T-cell (primary cell): ENCODE results near the gene CABLES2. TPM values are rescaled to one million over a fixed set of nuclear protein-coding genes. Genes with fewer than 3 reads are reported as not detected.

ENCODE experiments used
- ATAC-seq, 4 experiments: fragments of 200-7000 bp in 3 of 4; fragments of 150-1000 bp in 1 of 4; cut with Tn5 transposase; replicated peaks in 1 of 4; 1 replicate in 3 of 4; 2 replicates in 1 of 4; pipeline ENCODE4 v1.10.0; 2021; ENCODE audit warnings: moderate library complexity in 3 of 4, mild to moderate bottlenecking in 2 of 4, moderate number of reproducible peaks in 1 of 4
- CTCF ChIA-PET, 2 donors: fragments of 300-600 bp; sonication (Branson Sonifier 250); formaldehyde crosslinking; loops; one replicate each; lab custom pipeline; 2022; ENCODE audit warnings: antibody characterized with exemption in 2 of 2; lab: Charles Lee
- POLR2A ChIA-PET, 2 donors: fragments of 300-600 bp; sonication (Branson Sonifier 250); formaldehyde crosslinking; loops; one replicate each; lab custom pipeline; 2022; ENCODE audit warnings: antibody characterized with exemption in 2 of 2; lab: Charles Lee
- DNase-seq, 35 experiments: peaks; one replicate each; pipeline versions ENCODE4 v3.0.0 to v3.0.0-alpha.2; 2013 to 2023
- H3K27ac ChIP-seq: one replicate; pipeline ENCODE4 v1.5.1; 2013; ENCODE audit warnings: low read length
- H3K27me3 ChIP-seq, 2 experiments: replicated peaks in 1 of 2; 1 replicate in 1 of 2; 2 replicates in 1 of 2; pipeline versions ENCODE4 v1.6.1 to v1.7.0; 2013; ENCODE audit warnings: low read length in 1 of 2, mixed read lengths in 1 of 2; ENCODE audit not compliant: control insufficient read depth in 2 of 2, insufficient read depth in 2 of 2; ENCODE audit errors: extremely low read depth in 1 of 2
- H3K36me3 ChIP-seq, 2 donors: 1 replicate in 1 of 2; 2 replicates in 1 of 2; pipeline versions ENCODE4 v1.6.1 to v1.7.0; 2013; ENCODE audit warnings: low read length in 1 of 2; ENCODE audit not compliant: control insufficient read depth in 2 of 2, insufficient read depth in 1 of 2; ENCODE audit errors: extremely low read depth in 1 of 2
- H3K4me1 ChIP-seq, 2 experiments: 1 replicate in 1 of 2; 2 replicates in 1 of 2; pipeline versions ENCODE4 v1.6.1 to v1.7.0; 2013; ENCODE audit warnings: low read length in 2 of 2, mixed read lengths in 1 of 2; ENCODE audit not compliant: insufficient read depth in 2 of 2, control insufficient read depth in 1 of 2; ENCODE audit errors: extremely low read depth in 1 of 2
- H3K4me3 ChIP-seq, 2 donors: 1 replicate in 1 of 2; 2 replicates in 1 of 2; pipeline versions ENCODE4 v1.5.1 to v1.7.0; 2013; ENCODE audit warnings: mild to moderate bottlenecking in 2 of 2, low read length in 1 of 2, moderate library complexity in 1 of 2; ENCODE audit not compliant: control insufficient read depth in 1 of 2; ENCODE audit errors: extremely low read depth in 1 of 2
- H3K9me3 ChIP-seq: 2 replicates; pipeline ENCODE4 v1.7.0; 2013
- H3K27ac Mint-ChIP-seq, 2 donors: one replicate each; pipeline ENCODE4 v1.8.0; 2020 to 2021; ENCODE audit warnings: mild to moderate bottlenecking in 2 of 2, mixed read lengths in 2 of 2
- H3K27me3 Mint-ChIP-seq, 2 donors: one replicate each; pipeline ENCODE4 v1.8.0; 2021 to 2022; ENCODE audit warnings: mixed read lengths in 2 of 2
- H3K36me3 Mint-ChIP-seq: one replicate; pipeline ENCODE4 v1.8.0; 2021; ENCODE audit warnings: mixed read lengths
- H3K4me1 Mint-ChIP-seq, 3 donors: one replicate each; pipeline ENCODE4 v1.8.0; 2020 to 2022; ENCODE audit warnings: mixed read lengths in 3 of 3, mild to moderate bottlenecking in 1 of 3
- H3K4me3 Mint-ChIP-seq, 3 donors: one replicate each; pipeline ENCODE4 v1.8.0; 2020 to 2022; ENCODE audit warnings: mild to moderate bottlenecking in 3 of 3, mixed read lengths in 3 of 3, moderate library complexity in 3 of 3
- H3K9me3 Mint-ChIP-seq, 3 donors: one replicate each; pipeline ENCODE4 v1.8.0; 2020 to 2022; ENCODE audit warnings: mixed read lengths in 3 of 3
- WGBS: methylation state at CpG from one replicate; pipeline ENCODE4 v1.1.5; 2013; ENCODE audit warnings: missing lambda C conversion rate; ENCODE audit not compliant: insufficient coverage; 5-methylcytosine and 5-hydroxymethylcytosine counted together
- total RNA-seq, 35 experiments: library from RNA in 6 of 35; stranded (reverse) in 6 of 35; fragments of 120-200 nt in 1 of 35; gene quantifications; one replicate each; pipeline versions ENCODE4 v1.2.1 to v1.2.4 and lab custom pipeline; 2013 to 2026

Gene CABLES2
- total RNA-seq, 5 donors from 2014 or later (not counting 1 experiment from before 2014, with no cell fraction given), result 4.3 to 6.8 (median 5.6) TPM

DNA sequence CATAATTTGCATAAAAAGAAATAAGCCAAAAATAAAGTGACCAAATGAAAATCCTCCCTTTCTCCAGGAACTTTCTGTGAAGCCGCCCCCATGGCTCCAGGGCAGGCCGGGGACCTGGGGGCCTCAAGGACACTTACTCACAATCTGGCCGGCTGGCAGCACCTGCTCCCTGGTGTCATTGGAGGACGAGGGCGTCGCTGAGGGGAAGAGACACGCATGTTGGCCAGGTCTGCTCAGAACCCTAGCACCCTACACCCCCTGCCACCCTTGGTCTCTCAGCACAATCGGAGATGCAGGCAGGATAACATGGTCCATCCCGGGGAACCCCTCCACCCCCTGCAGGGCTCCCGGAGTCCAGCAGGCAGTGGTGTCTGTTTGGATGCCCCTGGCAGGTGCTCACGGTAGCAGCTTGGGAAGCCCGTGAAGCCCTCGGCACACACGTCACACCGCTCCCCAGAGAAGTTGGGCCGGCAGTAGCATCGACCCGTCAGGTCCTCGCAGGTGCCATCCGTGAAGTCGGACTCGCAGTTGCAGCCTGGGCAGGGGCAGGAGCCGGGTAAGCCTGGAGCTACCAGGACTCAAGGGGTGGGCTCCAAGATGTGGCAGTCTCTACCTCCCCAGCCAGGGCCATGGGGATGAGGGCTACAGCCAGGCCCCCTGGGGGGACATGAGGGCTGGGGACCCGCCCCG is 61.3 kb downstream of the CABLES2 start:
- Histone ChIP-seq H3K36me3 (no peaks in the 10 kb centered on the region), H3K4me3 (no peak overlapping the region), H3K27me3 (peaks cover 0 to 6% of the 10 kb centered on the region in 2 experiments), H3K9me3 (no peaks in the 10 kb centered on the region), H3K4me1 (no peaks in the 10 kb centered on the region), H3K27ac (no peak overlapping the region)
- Mint-ChIP-seq H3K36me3 (no peaks in the 10 kb centered on the region), H3K4me3 (no peak overlapping the region), H3K27me3 (peaks cover 0 to 1% of the 10 kb centered on the region in 2 donors), H3K4me1 (no peaks in the 10 kb centered on the region), H3K27ac (no peak overlapping the region), H3K9me3 (peaks cover 4 to 8% (median 5%) of the 10 kb centered on the region in 3 donors)
- DNase-seq (no peak), ATAC-seq (no peak)
- CTCF ChIA-PET, result no interaction called here
- WGBS, result 93% methylated on average over 16 of the region's 25 CpGs
- POLR2A ChIA-PET, result no interaction called here

DNA sequence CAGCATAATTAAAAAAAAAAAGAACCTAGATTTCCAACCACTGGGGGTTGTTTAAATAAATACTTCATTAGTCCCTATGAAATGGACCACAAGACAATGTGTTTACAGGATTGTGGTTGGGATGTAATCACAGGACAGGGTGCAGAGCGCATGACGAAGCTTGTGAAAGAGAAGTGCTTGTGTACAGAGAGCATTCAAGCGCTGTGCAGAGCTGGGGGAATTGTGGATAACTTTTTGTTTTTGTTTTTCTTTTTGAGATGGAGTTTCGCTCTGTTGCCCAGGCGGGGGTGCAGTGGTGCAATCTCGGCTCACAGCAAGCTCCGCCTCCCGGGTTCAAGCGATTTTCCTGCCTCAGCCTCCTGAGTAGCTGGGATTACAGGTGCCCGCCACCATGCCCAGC is 62.3 kb downstream of the CABLES2 start:
- Mint-ChIP-seq H3K4me3 (no peak overlapping the region), H3K27me3 (peaks cover 3 to 4% of the 10 kb centered on the region in 2 donors), H3K4me1 (peaks cover 0 to under 1% (median 0%) of the 10 kb centered on the region in 3 donors), H3K27ac (no peak overlapping the region), H3K9me3 (peaks cover 4 to 8% (median 5%) of the 10 kb centered on the region in 3 donors), H3K36me3 (no peaks in the 10 kb centered on the region)
- 92% methylated on average over 10 of the region's 10 CpGs for WGBS
- ChIA-PET POLR2A (no interaction called here), CTCF (no interaction called here)
- Histone ChIP-seq H3K4me1 (no peaks in the 10 kb centered on the region), H3K9me3 (no peaks in the 10 kb centered on the region), H3K27ac (no peak overlapping the region), H3K27me3 (peaks cover 0 to 6% of the 10 kb centered on the region in 2 experiments), H3K4me3 (no peak overlapping the region), H3K36me3 (no peaks in the 10 kb centered on the region)
- no peak for ATAC-seq
- DNase-seq, result no peak

DNA sequence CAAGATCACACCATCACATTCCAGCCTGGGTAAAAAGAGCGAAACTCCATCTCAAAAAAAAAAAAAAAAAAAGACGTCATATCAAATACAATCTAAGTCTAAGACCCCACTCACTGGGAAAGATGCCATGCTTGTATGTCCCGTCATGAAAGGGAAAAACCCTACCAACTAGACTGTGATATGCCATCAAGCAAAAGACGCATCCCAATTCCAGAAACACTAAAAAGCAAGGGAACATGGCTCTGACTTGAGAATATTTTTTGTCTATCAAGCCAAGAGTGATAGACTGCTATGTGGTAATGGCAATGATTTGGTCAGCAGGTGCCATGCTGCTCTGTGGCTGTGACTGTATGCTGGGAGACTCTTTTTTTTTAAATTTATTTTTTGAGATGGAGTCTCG is 63.0 kb downstream of the CABLES2 start:
- H3K4me1 ChIP-seq, result no peaks in the 10 kb centered on the region
- DNase-seq, result no peak
- peaks cover 4 to 5% (median 4%) of the 10 kb centered on the region in 3 donors for H3K9me3 Mint-ChIP-seq
- H3K9me3 ChIP-seq, result no peaks in the 10 kb centered on the region
- no peak overlapping the region for H3K27ac ChIP-seq
- H3K4me3 ChIP-seq, result no peak overlapping the region
- 100% methylated on average over 1 of the region's 5 CpGs for WGBS
- no peaks in the 10 kb centered on the region for H3K36me3 Mint-ChIP-seq
- ATAC-seq, result no peak
- ChIA-PET POLR2A (no interaction called here), CTCF (no interaction called here)
- peaks cover 0 to 6% of the 10 kb centered on the region in 2 experiments for H3K27me3 ChIP-seq
- H3K4me1 Mint-ChIP-seq, result peaks cover 0 to 5% (median 0%) of the 10 kb centered on the region in 3 donors
- H3K36me3 ChIP-seq, result no peaks in the 10 kb centered on the region
- no peak overlapping the region for H3K27ac Mint-ChIP-seq
- H3K27me3 Mint-ChIP-seq, result peaks cover 4 to 9% of the 10 kb centered on the region in 2 donors
- no peak overlapping the region for H3K4me3 Mint-ChIP-seq

DNA sequence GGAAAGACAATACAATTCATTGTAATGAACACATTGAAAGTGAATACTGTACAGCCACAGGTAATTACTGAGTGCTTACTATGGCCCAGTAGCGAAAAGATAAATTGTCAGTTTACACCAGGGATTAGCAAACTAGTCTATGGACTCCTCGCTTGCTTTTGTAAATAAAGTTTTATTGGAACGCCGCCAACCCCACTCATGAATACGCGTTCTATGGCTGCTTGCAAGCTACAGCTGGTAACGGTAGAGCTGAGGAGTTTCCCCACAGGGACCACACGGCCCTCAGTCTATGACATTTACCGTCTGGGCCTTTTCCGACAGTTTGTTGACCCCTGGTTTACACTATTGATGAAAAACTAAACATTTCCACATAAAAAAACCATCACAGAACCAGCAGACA is 64.2 kb downstream of the CABLES2 start:
- no peak for DNase-seq
- peaks cover 0 to 11% of the 10 kb centered on the region in 2 experiments for H3K27me3 ChIP-seq
- H3K4me1 ChIP-seq, result no peaks in the 10 kb centered on the region
- H3K36me3 ChIP-seq, result no peaks in the 10 kb centered on the region
- 62% methylated on average over 2 of the region's 10 CpGs for WGBS
- Mint-ChIP-seq H3K4me1 (peaks cover 0 to 6% (median 0%) of the 10 kb centered on the region in 3 donors), H3K4me3 (no peak overlapping the region), H3K27me3 (peaks cover 4 to 9% of the 10 kb centered on the region in 2 donors), H3K9me3 (peaks cover 0 to under 1% (median 0%) of the 10 kb centered on the region in 3 donors), H3K36me3 (no peaks in the 10 kb centered on the region), H3K27ac (no peak overlapping the region)
- ChIA-PET CTCF (no interaction called here), POLR2A (no interaction called here)
- no peak for ATAC-seq
- H3K27ac ChIP-seq, result no peak overlapping the region
- no peak overlapping the region for H3K4me3 ChIP-seq
- no peaks in the 10 kb centered on the region for H3K9me3 ChIP-seq

DNA sequence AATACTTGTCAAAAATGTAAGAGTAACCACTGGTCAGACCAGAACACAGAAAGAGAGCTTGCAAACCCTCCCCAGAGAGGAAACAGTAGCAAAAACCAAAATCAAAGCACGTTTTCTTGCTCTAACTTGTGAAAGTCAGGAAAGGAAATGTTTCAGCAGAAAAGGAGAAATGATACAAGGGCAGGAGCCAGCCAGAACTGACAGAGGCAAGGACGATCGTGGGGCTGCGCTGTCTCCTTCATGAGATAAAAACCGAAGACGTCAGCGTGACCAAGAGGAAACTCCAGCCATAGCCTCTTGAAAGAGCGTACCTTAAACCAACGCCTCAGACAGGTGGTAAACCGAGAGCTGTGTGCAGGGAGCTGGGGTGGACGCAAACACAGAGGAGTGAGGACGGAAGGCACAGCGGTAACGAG is 67.4 kb downstream of the CABLES2 start:
- POLR2A ChIA-PET, result no interaction called here
- no peaks in the 10 kb centered on the region for H3K36me3 ChIP-seq
- WGBS, result 49% methylated on average over 12 of the region's 14 CpGs
- H3K27me3 Mint-ChIP-seq, result peaks cover 9 to 14% of the 10 kb centered on the region in 2 donors
- H3K4me3 Mint-ChIP-seq, result peak overlapping the region in 1 of 3 donors; percentile 18
- H3K9me3 ChIP-seq, result no peaks in the 10 kb centered on the region
- no peak overlapping the region for H3K27ac Mint-ChIP-seq
- no peaks in the 10 kb centered on the region for H3K36me3 Mint-ChIP-seq
- H3K27me3 ChIP-seq, result peaks cover 0 to 37% of the 10 kb centered on the region in 2 experiments
- ATAC-seq (no peak), DNase-seq (peak in 1 of 35 experiments; percentile 15)
- no peaks in the 10 kb centered on the region for H3K4me1 ChIP-seq
- H3K9me3 Mint-ChIP-seq, result no peaks in the 10 kb centered on the region
- peaks cover 0 to 15% (median 0%) of the 10 kb centered on the region in 3 donors for H3K4me1 Mint-ChIP-seq
- H3K4me3 ChIP-seq, result no peak overlapping the region
- H3K27ac ChIP-seq, result no peak overlapping the region
- CTCF ChIA-PET, result no interaction called here

Other genes with a start within 250 kb of the CABLES2 start
- gene MTG2, start 224.3 kb downstream of the CABLES2 start, total RNA-seq, result 10 to 100 TPM; 21.1 to 51.9 (median 44.1) TPM
- gene HRH3, start 187.0 kb downstream of the CABLES2 start, total RNA-seq, result not detected
- 10 to 100 TPM; 57.0 to 70.1 (median 63.0) TPM for gene OSBPL2, start 168.8 kb downstream of the CABLES2 start, total RNA-seq
- gene ADRM1, start 104.3 kb downstream of the CABLES2 start, total RNA-seq, result 10 to 100 TPM; 44.7 to 80.3 (median 72.9) TPM
- 1 to 10 TPM in 3 of 5 donors, under 1 TPM in 2; 0.48 to 4.3 (median 3.0) TPM for gene LAMA5, start 40.0 kb downstream of the CABLES2 start, total RNA-seq
- gene RPS21, start 20.2 kb downstream of the CABLES2 start, total RNA-seq, result 1,000 to 10,000 TPM; 2,807 to 3,290 (median 3,085) TPM
- gene RBBP8NL, start 20.3 kb upstream of the CABLES2 start, total RNA-seq, result not detected
- not detected for gene GATA5, start 68.7 kb upstream of the CABLES2 start, total RNA-seq
- 1 to 10 TPM in 4 of 5 donors, under 1 TPM in 1; 0.98 to 7.2 (median 5.4) TPM for gene SLCO4A1, start 235.2 kb upstream of the CABLES2 start, total RNA-seq